Esophagus muscularis mucosa (tissue), 3 donors: ENCODE results near the gene C8G.

Experiments used
- POLR2AphosphoS5 ChIP-seq, 2 donors: sonication (generic); formaldehyde crosslinking; IDR thresholded peaks; one replicate each; pipeline ENCODE4 v1.6.1; 2017; ENCODE audit warnings: antibody characterized with exemption in 2 of 2
- TF ChIP-seq, protein P1 (sequence below), 3 experiments: fragments of 200-600 bp in 2 of 3; fragments of 450-650 bp in 1 of 3; sonication (generic) in 2 of 3; IDR thresholded peaks; one replicate each; pipeline ENCODE4 v1.5.1; 2017 to 2019; ENCODE audit warnings: antibody characterized with exemption in 3 of 3, mild to moderate bottlenecking in 2 of 3, moderate library complexity in 1 of 3

DNA sequence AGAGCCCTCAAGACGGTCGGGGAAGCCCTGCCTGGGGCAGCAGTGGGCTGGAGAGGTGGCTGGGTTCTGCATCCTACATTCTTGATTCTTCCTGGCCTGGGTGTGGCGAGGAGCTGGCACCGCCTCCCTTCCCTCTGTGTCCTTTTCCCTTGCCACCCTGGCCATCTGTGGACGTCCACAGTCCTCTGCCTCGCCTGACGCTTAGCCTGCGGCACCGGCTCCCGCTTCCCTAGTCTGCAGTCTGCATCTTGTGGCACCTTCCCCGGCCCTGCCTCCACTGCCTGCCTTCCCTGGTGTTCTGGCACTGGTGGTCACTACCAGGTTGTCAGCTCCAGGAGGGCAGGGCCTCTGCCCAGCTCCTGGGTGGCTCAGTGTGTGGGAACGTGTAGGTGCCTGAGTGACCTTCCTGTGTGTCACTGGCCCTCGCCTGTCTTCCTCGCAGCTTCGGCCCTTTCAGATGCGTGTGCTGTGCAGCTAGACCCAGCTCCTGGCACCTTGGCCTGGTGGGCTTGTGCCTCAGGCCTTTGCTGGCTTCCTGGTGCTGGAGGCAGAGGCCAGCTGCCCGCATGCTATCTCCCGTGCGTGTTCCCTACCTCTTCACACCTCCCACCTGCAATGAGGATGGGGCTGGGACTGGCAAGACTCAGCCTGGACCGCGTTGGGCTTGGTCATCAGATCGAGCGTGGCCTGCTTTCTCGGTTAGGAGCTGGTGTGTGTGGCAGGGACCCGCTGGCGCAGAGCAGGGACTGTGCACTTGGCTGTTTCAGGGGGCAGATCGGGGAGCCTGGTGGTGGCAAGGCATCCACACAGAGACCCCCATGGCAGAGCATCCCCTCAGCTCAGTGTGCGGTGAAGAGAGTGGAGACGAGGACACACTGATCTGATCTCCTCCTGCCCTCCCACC, 37.8 kb upstream of the C8G start:
- TF ChIP-seq, protein P1, sequence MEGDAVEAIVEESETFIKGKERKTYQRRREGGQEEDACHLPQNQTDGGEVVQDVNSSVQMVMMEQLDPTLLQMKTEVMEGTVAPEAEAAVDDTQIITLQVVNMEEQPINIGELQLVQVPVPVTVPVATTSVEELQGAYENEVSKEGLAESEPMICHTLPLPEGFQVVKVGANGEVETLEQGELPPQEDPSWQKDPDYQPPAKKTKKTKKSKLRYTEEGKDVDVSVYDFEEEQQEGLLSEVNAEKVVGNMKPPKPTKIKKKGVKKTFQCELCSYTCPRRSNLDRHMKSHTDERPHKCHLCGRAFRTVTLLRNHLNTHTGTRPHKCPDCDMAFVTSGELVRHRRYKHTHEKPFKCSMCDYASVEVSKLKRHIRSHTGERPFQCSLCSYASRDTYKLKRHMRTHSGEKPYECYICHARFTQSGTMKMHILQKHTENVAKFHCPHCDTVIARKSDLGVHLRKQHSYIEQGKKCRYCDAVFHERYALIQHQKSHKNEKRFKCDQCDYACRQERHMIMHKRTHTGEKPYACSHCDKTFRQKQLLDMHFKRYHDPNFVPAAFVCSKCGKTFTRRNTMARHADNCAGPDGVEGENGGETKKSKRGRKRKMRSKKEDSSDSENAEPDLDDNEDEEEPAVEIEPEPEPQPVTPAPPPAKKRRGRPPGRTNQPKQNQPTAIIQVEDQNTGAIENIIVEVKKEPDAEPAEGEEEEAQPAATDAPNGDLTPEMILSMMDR (IDR thresholded peaks at IDR 0.05): no peak
- TF ChIP-seq POLR2AphosphoS5 (IDR thresholded peaks at IDR 0.05): no peak
